ENCODE data around the gene MSI2. TPM values are rescaled to one million over a fixed set of nuclear protein-coding genes. Genes with fewer than 3 reads are reported as not detected.

Gene MSI2
- total RNA-seq, 3 donors from 2014 or later = 13.4 to 89.1 (median 71.1) TPM

DNA sequence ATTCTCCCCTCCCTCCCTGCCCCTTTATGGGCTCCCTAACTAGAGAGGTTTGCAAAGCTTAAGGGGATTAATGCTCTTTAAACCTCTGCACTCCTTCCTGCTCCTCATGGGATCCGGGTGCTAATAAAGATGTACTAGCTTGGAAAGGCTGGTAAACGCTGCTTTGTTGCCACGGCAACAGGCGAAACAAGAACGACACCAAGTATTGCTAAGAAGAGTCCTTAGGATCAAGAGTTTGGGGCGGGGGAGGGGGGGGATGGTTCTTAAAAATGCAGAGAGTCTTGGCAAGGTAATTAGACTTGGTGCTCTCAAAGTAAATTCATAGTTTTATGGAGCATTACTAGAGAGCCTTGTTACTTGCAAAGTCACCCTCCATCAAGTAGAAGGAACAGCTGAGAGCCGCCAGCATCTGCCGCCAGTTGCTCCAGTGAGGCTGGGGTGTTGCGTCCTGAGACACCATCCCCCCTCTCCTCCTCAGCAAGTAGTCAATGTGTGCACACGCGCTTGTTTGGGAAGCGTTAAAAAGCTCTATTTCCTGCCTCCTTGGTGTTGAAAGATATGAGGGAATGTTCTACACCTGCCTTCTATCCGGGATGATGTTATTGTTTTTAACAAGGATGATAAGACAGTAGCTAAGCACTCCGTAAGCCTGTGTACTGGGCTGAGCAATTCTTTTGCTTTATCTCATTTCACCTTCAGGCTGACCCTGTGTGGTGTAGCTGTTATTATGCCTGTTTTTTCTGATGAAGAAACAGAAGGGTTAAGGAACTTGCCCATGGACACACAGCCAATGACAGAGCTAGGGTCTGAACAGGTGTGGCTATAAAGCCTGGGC, 297.9 kb downstream of the MSI2 start:
- intact Hi-C loops (cut with DNase I; ENCODE audit: low total_unique reads) = no loop called here
- H3K4me1 ChIP-seq = no peaks in the 10 kb centered on the region
- no peak for TF ChIP-seq POLR2AphosphoS5 (IDR thresholded peaks at IDR 0.05)
- no peak for TF ChIP-seq POLR2A (IDR thresholded peaks at IDR 0.05)
- TF ChIP-seq, protein P1, sequence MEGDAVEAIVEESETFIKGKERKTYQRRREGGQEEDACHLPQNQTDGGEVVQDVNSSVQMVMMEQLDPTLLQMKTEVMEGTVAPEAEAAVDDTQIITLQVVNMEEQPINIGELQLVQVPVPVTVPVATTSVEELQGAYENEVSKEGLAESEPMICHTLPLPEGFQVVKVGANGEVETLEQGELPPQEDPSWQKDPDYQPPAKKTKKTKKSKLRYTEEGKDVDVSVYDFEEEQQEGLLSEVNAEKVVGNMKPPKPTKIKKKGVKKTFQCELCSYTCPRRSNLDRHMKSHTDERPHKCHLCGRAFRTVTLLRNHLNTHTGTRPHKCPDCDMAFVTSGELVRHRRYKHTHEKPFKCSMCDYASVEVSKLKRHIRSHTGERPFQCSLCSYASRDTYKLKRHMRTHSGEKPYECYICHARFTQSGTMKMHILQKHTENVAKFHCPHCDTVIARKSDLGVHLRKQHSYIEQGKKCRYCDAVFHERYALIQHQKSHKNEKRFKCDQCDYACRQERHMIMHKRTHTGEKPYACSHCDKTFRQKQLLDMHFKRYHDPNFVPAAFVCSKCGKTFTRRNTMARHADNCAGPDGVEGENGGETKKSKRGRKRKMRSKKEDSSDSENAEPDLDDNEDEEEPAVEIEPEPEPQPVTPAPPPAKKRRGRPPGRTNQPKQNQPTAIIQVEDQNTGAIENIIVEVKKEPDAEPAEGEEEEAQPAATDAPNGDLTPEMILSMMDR (IDR thresholded peaks at IDR 0.05) = no peak
- no peak overlapping the region for H3K27ac ChIP-seq
- DNase-seq (ENCODE audit: low spot score in 2 of 2) = no peak
- no peak overlapping the region for H3K4me3 ChIP-seq
- no peaks in the 10 kb centered on the region for H3K9me3 ChIP-seq
- no peaks in the 10 kb centered on the region for H3K36me3 ChIP-seq
- no peaks in the 10 kb centered on the region for H3K27me3 ChIP-seq

DNA sequence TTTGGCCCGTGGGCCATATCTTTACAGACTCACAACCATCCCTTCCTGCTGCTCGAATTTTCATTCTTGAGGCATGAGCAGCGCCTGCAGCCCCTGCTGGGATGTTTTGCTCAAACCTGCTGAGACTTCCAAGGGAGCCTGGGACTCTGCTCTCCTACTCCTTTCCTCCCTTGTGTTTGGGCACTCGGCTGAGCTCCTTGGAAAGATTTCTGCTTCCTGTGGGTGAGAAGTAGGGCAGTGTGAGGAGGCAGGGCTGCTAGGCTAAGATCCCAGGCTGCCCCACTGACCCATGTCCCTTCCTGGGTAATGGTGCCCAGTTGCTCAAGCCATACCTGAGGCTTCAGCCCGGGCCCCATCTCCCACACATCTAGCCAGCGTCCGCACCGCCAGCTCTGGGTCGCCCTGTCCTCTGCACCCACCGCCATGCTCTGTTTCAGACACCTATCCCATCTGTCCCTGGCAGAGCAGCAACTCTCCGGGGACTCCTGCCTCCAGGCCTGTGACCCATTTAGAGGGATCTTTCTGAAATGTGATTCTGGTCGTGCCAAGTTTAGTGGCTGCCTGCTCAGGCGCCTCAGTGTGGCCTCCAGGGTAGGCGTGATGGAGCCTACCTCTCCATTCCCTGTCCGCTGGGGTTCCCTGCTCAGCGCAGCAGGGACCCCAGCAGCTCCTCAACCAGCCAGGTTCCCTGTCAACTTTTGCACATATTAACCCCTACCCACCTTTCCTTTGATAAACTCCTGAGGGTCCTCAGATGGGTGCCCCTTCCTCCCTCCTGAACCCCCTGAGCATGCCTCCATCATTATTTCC, 298.7 kb downstream of the MSI2 start:
- no peaks in the 10 kb centered on the region for H3K27me3 ChIP-seq
- no peaks in the 10 kb centered on the region for H3K4me1 ChIP-seq
- H3K36me3 ChIP-seq = no peaks in the 10 kb centered on the region
- H3K9me3 ChIP-seq = no peaks in the 10 kb centered on the region
- intact Hi-C loops (cut with DNase I; ENCODE audit: low total_unique reads) = no loop called here
- no peak for DNase-seq (ENCODE audit: low spot score in 2 of 2)
- H3K4me3 ChIP-seq = no peak overlapping the region
- TF ChIP-seq, protein P1 (IDR thresholded peaks at IDR 0.05) = no peak
- TF ChIP-seq POLR2A (IDR thresholded peaks at IDR 0.05) = no peak
- no peak for TF ChIP-seq POLR2AphosphoS5 (IDR thresholded peaks at IDR 0.05)
- H3K27ac ChIP-seq = no peak overlapping the region

DNA sequence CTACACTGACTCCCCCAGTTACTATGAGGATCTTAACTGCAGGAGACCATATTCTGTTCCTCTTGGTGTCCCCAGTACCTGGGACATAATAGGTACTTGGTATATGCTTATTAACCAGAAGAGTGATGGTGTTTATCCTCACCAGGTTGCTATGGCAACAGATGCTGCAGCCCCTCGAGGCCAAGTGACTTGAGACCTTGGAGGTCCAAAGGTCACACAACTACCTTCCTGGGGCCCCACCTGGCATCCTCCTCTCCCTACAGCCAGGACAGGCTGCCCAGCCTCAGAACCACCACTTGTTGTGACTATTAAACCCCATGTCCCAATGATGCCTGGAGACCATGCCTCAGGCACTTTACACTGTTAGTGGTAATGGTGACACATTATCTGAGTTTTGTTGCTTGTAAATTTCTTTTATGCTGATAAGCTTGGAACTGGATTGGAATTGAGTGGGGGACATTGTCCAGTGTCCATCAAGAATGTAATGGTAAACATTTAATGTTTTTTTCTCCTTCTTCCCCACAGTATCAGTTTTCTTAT, 299.4 kb downstream of the MSI2 start:
- TF ChIP-seq, protein P1 (IDR thresholded peaks at IDR 0.05) = no peak
- TF ChIP-seq POLR2AphosphoS5 (IDR thresholded peaks at IDR 0.05) = no peak
- no peak for TF ChIP-seq POLR2A (IDR thresholded peaks at IDR 0.05)
- Histone ChIP-seq H3K4me3 (no peak overlapping the region), H3K27me3 (no peaks in the 10 kb centered on the region), H3K4me1 (no peaks in the 10 kb centered on the region), H3K9me3 (no peaks in the 10 kb centered on the region), H3K36me3 (no peaks in the 10 kb centered on the region), H3K27ac (no peak overlapping the region)
- no peak for DNase-seq (ENCODE audit: low spot score in 2 of 2)
- intact Hi-C loops (cut with DNase I; ENCODE audit: low total_unique reads) = no loop called here

DNA sequence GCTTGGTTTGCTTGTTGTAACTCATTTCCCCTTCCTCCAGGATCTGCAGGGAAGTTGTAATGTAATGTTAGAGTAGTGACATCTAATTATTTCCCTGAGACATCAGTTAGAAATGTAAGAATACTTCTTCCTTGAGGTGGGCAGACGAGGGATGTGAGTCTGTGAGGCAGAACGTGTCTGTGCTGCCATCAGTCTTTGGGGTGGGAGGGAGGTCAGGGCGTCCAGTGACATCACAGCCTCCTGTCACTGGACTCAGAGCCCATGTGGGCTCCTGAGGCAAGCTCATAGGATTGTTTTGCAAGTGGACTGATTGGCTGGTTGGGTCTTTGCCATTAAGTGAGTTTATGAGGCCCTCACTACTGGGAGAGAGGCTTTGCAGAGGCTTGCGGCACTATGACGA, 300.0 kb downstream of the MSI2 start:
- Histone ChIP-seq H3K9me3 (no peaks in the 10 kb centered on the region), H3K4me3 (no peak overlapping the region)
- intact Hi-C loops (cut with DNase I; ENCODE audit: low total_unique reads) = no loop called here

More for the DNA sequence above, 300.0 kb downstream of the MSI2 start:
- TF ChIP-seq POLR2AphosphoS5 (IDR thresholded peaks at IDR 0.05) = no peak
- TF ChIP-seq, protein P1 (IDR thresholded peaks at IDR 0.05) = no peak
- no peak for TF ChIP-seq POLR2A (IDR thresholded peaks at IDR 0.05)
- no peaks in the 10 kb centered on the region for H3K27me3 ChIP-seq
- H3K4me1 ChIP-seq = no peaks in the 10 kb centered on the region
- no peaks in the 10 kb centered on the region for H3K36me3 ChIP-seq
- DNase-seq (ENCODE audit: low spot score in 2 of 2) = no peak
- H3K27ac ChIP-seq = no peak overlapping the region
